ENCODE data around the gene HSPA2. TPM values are rescaled to one million over a fixed set of nuclear protein-coding genes. Genes with fewer than 3 reads are reported as not detected.
A peak's percentile ranks its signal among the peaks of the same experiment; 100 is the strongest.

Gene HSPA2
- total and polyA plus RNA-seq, 2 of the 13 experiments (the other 11 are each of a cell fraction or from before 2014, with no cell fraction given): 0.15 to 0.27 TPM

- TF ChIP-seq UBTF (CRISPR knock-in tag; IDR thresholded peaks at IDR 0.05): peak; percentile 24
- peak; percentile 52 for TF ChIP-seq ASH2L (IDR thresholded peaks at IDR 0.05; ENCODE audit: insufficient read length, low read depth, low read length)
- peak; percentile 65 for TF ChIP-seq TFE3 (CRISPR knock-in tag; IDR thresholded peaks at IDR 0.05)
- no peak for TF ChIP-seq FOXK1 (CRISPR knock-in tag; IDR thresholded peaks at IDR 0.05; ENCODE audit: borderline replicate concordance, low read depth)
- TF ChIP-seq KLF9 (CRISPR knock-in tag; IDR thresholded peaks at IDR 0.05; ENCODE audit: low read depth): no peak
- TF ChIP-seq, protein P1, sequence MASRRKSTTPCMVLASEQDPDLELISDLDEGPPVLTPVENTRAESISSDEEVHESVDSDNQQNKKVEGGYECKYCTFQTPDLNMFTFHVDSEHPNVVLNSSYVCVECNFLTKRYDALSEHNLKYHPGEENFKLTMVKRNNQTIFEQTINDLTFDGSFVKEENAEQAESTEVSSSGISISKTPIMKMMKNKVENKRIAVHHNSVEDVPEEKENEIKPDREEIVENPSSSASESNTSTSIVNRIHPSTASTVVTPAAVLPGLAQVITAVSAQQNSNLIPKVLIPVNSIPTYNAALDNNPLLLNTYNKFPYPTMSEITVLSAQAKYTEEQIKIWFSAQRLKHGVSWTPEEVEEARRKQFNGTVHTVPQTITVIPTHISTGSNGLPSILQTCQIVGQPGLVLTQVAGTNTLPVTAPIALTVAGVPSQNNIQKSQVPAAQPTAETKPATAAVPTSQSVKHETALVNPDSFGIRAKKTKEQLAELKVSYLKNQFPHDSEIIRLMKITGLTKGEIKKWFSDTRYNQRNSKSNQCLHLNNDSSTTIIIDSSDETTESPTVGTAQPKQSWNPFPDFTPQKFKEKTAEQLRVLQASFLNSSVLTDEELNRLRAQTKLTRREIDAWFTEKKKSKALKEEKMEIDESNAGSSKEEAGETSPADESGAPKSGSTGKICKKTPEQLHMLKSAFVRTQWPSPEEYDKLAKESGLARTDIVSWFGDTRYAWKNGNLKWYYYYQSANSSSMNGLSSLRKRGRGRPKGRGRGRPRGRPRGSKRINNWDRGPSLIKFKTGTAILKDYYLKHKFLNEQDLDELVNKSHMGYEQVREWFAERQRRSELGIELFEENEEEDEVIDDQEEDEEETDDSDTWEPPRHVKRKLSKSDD (CRISPR knock-in tag; IDR thresholded peaks at IDR 0.05; ENCODE audit: low read depth): peak; percentile 75; the same call in 1 of the 2 replicates
- TF ChIP-seq BCLAF1 (IDR thresholded peaks at IDR 0.05): no peak
- 0 out of 2 replicates have a peak, but pooled peaks have one; percentile 9 for TF ChIP-seq RXRB (CRISPR knock-in tag; IDR thresholded peaks at IDR 0.05; ENCODE audit: borderline replicate concordance)
- peak; percentile 80 for TF ChIP-seq BHLHE40 (IDR thresholded peaks at IDR 0.05; ENCODE audit: low read length)
- TF ChIP-seq ZNF33A (CRISPR knock-in tag; IDR thresholded peaks at IDR 0.05; ENCODE audit: borderline replicate concordance): 0 out of 2 replicates have a peak, but pooled peaks have one; percentile 36
- 0 out of 2 replicates have a peak, but pooled peaks have one; percentile 6 for TF ChIP-seq KLF15 (CRISPR knock-in tag; IDR thresholded peaks at IDR 0.05; ENCODE audit: borderline replicate concordance)
- TF ChIP-seq, protein P2, sequence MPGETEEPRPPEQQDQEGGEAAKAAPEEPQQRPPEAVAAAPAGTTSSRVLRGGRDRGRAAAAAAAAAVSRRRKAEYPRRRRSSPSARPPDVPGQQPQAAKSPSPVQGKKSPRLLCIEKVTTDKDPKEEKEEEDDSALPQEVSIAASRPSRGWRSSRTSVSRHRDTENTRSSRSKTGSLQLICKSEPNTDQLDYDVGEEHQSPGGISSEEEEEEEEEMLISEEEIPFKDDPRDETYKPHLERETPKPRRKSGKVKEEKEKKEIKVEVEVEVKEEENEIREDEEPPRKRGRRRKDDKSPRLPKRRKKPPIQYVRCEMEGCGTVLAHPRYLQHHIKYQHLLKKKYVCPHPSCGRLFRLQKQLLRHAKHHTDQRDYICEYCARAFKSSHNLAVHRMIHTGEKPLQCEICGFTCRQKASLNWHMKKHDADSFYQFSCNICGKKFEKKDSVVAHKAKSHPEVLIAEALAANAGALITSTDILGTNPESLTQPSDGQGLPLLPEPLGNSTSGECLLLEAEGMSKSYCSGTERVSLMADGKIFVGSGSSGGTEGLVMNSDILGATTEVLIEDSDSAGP (CRISPR knock-in tag; IDR thresholded peaks at IDR 0.05; ENCODE audit: borderline replicate concordance): peak; percentile 78
- TF ChIP-seq ZNF563 (CRISPR knock-in tag; IDR thresholded peaks at IDR 0.05): peak; percentile 31
- peak; percentile 88 for TF ChIP-seq SALL1 (CRISPR knock-in tag; IDR thresholded peaks at IDR 0.05)
- no peak for TF ChIP-seq CAMTA2 (CRISPR knock-in tag; IDR thresholded peaks at IDR 0.05; ENCODE audit: borderline replicate concordance)
Measured at GRCh38 chr14:64503434-64504309, 36.9 kb upstream of the HSPA2 start, which contains the start of gene ZBTB25 (continued).
